ENCODE data around the gene MAP3K20.

- TF ChIP-seq, protein P1, sequence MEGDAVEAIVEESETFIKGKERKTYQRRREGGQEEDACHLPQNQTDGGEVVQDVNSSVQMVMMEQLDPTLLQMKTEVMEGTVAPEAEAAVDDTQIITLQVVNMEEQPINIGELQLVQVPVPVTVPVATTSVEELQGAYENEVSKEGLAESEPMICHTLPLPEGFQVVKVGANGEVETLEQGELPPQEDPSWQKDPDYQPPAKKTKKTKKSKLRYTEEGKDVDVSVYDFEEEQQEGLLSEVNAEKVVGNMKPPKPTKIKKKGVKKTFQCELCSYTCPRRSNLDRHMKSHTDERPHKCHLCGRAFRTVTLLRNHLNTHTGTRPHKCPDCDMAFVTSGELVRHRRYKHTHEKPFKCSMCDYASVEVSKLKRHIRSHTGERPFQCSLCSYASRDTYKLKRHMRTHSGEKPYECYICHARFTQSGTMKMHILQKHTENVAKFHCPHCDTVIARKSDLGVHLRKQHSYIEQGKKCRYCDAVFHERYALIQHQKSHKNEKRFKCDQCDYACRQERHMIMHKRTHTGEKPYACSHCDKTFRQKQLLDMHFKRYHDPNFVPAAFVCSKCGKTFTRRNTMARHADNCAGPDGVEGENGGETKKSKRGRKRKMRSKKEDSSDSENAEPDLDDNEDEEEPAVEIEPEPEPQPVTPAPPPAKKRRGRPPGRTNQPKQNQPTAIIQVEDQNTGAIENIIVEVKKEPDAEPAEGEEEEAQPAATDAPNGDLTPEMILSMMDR (IDR thresholded peaks at IDR 0.05): no peak
- TF ChIP-seq EZH2 (IDR thresholded peaks at IDR 0.05): no peak
Observed at GRCh38 chr2:173296235-173296634, 220.6 kb downstream of the MAP3K20 start.

Measured in neural progenitor cell (in vitro differentiated cells).